NCI-H2196 treated with DMSO at 0.1 percent for 48 hours (cell line): ENCODE data around the gene ELANE.

Experiments
- DNase-seq: peaks from one replicate; lab custom pipeline; 2025; ENCODE audit not compliant: unreplicated experiment; lab: John Stamatoyannopoulos, UW

ELANE gene

DNA sequence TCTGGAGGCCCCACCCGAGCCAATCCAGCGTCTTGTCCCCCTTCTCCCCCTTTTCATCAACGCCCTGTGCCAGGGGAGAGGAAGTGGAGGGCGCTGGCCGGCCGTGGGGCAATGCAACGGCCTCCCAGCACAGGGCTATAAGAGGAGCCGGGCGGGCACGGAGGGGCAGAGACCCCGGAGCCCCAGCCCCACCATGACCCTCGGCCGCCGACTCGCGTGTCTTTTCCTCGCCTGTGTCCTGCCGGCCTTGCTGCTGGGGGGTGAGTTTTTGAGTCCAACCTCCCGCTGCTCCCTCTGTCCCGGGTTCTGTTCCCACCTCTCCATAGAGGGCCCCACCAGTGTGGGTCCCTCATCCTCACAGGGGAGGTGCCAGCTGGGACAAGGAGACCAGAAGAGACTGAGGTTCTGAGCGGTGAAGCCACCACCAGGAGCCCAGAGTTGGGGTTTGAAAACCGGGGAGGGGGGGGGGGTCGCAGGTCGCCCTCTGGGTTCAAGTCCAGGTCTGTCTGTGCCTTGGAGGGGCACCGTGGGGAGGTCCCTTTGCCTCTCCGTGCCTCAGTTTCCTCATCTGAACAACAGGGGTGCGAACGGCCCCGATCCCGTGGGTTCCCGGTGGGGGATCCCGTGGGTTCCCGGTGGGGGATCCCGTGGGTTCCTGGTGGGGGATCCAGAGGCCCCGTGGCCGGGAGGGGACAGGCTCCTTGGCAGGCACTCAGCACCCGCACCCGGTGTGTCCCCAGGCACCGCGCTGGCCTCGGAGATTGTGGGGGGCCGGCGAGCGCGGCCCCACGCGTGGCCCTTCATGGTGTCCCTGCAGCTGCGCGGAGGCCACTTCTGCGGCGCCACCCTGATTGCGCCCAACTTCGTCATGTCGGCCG is at the start of gene ELANE:
ELANE (plus strand) TSS at position 168 of the 878 bp plus-strand sequence; CDS start at position 194, 26 bp downstream.
- no peak for DNase-seq

DNA sequence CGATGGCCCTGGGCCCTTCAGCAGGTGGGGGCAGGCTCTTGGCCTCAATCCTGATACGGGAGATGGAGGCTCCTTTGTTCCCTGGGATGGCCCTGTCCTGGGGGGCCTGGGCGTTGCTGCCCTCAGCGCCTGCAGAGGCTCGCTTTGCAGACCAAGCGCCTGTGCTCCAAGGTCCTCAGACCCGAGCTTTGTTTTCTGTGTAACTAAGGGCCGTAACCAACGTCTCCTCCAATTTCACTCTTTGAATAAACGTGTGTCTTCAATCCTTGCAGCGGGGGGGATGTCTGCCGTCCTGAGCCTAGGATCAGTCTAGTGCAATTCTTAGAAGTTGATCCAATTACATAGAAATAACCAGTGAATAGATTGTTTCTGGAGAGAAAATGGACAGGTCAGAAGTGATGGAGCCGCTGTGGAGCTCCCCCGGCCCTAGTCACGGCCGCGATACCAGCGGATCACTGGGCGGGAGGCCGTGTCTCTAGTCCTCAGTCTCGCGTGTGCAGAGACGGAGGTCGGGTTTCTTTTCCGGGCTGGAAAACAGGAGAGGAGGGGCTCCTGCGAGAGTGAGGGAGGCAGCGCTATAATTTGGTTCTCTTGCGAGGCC is 49.5 kb upstream of the ELANE start:
- peak; percentile 56 for DNase-seq

DNA sequence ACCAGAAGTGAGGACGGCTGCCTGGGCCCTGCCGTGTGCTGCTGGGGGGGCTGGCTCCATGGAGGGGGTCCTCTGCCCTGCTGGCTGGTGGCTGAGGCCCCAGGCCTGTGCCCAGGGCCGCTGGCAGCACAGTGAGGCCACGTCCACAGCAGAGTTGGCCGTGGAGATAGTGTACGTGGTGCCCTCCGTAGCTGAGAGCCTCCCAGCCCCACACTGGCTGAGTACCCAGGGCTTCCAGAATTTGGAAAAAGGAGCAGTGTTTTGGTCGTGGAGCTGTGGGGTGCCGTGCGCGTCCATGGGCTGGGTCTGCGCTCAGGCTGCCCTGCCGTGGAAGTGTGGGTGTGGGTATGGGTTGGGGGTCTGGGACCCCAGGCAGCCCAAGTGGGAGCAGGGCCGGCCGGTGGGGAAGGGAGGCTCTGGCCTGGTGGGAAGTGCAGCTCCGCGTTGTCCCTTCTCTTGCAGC is 49.0 kb upstream of the ELANE start:
- no peak for DNase-seq

DNA sequence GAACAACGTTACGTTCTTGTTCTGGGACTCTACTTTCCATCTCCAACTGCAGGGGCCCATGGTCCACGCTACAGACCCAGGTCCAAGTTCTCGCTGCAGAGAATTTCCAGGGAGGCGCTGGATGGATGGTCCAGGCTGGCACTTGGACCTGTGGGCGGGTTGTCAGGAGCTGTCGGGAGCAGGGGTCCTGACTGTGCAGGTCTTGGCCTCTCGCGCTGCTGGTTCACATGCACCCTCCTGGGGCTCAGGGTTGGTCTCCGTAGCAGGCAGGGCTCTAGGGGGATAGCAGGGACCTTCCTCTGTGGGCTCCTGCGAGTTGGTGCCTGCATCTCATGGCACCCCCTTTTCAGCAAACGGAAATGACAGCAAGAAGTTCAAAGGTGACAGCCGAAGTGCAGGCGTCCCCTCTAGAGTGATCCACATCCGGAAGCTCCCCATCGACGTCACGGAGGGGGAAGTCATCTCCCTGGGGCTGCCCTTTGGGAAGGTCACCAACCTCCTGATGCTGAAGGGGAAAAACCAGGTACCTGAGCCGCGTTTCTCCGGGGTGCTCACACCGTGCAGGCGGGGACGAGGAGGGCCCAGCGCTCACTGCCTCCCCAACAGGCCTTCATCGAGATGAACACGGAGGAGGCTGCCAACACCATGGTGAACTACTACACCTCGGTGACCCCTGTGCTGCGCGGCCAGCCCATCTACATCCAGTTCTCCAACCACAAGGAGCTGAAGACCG is 48.3 kb upstream of the ELANE start:
- no peak for DNase-seq

DNA sequence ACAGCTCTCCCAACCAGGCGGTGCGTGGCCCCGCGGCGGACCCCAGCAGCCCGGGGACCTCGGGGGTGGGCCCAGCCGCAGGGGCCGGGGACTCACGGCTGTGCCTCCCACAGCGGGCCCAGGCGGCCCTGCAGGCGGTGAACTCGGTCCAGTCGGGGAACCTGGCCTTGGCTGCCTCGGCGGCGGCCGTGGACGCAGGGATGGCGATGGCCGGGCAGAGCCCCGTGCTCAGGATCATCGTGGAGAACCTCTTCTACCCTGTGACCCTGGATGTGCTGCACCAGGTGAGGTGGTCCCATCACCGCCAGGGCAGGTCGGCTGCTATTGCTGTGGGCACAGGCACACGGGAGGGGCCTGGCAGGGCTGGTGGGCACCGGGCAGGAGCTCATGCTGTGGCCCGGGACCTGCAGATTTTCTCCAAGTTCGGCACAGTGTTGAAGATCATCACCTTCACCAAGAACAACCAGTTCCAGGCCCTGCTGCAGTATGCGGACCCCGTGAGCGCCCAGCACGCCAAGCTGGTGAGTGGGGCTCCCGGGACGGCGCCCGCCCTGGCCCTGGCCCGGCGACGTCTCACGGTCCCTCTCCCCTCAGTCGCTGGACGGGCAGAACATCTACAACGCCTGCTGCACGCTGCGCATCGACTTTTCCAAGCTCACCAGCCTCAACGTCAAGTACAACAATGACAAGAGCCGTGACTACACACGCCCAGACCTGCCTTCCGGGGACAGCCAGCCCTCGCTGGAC is 47.5 kb upstream of the ELANE start:
- no peak for DNase-seq

DNA sequence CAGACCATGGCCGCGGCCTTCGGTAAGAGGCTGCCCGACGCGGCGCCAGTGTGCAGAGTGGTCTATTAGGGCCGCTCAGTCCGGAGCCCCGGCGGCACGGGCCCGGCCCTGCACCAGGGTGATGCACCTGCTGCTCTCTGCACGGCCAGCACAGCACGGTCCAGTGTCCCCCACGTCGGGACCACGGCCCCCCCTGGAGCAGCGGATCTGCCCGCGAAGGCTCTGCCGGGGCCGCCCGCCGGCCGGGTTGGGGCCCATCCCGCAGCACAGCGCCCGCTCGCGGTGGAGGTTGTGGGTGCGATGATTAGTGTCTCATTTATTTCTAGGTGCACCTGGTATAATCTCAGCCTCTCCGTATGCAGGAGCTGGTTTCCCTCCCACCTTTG is 46.9 kb upstream of the ELANE start:
- DNase-seq = no peak

DNA sequence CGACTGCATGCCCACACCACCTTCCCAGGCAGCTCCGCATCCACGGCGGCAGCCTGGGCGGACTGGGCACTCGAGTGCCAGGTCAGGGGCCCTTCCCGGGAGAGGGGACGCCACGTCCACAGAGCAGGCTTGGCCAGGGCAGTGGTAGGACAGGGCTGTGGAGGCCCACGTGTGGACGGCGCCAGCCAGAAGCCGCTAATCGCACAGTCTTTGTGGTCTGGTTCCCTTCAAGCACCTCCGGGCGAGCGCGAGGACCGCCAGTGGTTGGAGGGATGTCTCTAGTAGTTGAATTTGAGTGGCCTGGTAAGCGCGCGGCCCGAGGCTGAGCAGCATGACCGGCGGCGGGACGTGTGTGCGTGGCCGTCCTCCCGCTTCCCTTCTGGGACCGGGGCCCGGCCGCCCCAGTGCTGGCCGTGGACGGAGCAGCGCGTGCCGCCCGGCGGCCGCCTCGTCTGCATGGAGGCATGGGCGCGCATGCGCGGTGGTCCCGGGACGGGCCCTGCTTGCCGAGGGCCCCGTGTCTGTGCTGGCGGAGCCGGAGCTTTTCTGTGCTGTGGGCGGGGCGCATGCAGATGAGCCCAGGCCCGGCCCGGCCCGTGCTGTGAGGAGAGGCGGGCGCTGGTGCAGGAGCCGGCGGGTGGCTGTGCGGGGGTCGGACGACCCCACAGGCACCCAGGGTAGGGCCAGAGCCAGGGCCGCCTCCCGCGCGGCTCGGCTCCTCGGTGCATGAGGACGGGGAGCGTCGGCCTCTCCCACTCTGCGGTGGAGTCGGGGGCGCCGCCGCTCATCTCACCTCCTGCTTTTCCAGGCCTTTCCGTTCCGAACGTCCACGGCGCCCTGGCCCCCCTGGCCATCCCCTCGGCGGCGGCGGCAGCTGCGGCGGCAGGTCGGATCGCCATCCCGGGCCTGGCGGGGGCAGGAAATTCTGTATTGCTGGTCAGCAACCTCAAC is 46.2 kb upstream of the ELANE start:
- DNase-seq = no peak

DNA sequence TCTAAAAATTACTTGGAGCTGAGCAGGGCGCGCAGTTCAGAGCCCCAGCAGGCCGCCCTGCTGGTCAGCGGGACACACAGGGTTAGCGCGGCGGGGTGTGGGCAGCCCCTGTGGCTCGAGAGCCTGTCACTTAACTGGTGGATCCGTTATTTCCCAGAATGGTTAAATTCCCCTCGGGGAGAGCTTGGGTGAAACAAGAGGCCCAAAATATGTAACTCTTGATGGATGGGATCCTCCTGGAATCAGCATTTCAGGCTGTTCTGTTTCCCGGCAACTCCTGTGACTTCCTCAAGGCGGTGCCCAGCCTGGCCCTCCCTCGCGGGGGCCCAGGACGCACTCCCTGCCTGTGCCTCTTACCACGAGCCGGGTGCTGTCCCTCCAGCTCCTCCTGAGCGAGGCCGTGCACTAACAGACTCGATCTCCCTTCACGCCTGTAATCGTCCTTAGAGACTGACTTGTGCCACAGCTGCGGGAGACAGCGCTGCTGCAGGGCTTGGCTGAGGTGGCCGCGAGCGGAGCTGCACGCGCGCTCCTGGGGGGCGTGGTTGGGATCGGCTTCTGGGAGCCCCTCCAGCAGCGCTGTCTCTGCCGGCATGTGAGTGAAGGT is 45.2 kb upstream of the ELANE start:
- no peak for DNase-seq

DNA sequence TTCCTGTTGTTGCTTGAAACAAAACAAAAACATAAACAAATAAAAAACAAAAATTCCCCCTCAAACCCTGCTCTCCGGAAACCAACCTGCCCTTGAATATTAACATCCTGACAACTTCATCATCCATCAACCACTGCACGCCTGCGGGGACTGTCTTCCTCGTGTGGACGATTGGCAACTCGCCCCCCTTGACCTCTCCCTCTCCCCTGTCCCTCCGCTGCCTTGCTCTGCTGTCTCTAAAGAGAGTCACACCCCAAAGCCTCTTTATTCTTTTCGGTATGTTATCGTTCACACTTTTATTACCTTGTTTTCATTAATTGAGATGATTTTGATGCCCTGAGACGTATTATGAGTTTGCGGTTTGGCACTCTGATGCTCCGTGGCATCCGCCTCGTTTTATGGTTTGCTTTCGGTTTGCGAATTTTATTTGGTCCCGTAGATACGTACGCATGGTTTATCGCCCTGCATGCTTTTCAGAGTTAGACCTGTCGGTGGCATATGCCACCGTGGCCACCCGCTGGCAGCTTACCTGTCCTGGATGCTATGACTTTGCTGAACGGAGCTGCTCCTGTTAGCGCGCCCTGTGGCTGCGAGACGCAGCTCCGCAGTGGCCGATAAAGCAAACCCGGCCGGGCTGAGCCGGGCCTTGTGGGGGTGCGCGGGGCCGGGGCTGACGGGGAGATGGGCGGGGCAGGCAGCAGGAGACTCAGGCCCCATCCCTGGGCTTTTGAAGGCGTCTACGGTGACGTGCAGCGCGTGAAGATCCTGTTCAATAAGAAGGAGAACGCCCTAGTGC is 44.3 kb upstream of the ELANE start:
- no peak for DNase-seq

DNA sequence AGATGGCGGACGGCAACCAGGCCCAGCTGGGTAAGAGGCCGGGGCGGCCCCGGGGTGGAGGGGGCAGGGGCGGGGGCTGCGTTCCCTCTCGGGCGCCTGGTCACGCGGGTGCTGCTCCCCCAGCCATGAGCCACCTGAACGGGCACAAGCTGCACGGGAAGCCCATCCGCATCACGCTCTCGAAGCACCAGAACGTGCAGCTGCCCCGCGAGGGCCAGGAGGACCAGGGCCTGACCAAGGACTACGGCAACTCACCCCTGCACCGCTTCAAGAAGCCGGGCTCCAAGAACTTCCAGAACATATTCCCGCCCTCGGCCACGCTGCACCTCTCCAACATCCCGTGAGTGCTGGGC is 43.7 kb upstream of the ELANE start:
- DNase-seq = no peak

DNA sequence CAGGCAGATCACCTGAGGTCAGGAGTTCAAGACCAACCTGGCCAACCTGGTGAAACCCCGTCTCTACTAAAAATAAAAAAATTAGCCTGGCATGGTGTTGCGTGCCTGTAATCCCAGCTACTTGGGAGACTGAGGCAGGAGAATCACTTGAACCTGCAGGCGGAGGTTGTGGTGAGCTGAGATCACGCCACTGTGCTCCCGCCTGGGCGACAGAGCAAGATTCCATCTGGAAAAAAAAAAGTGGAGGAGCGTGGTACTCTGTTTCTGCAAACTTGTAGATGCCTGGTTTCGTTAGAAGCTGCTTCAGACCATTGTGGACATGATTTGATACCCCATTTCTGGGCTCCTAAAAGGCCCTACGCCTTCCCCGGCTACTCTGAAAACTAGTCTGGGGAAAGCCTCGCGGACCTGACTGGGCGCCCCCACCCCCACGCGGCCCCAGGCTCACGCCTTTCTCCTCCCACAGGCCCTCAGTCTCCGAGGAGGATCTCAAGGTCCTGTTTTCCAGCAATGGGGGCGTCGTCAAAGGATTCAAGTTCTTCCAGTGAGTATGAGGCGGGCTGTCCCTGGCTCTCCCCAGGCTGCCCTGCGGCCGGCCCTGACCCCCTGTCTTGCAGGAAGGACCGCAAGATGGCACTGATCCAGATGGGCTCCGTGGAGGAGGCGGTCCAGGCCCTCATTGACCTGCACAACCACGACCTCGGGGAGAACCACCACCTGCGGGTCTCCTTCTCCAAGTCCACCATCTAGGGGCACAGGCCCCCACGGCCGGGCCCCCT is 41.8 kb upstream of the ELANE start:
- DNase-seq = no peak

DNA sequence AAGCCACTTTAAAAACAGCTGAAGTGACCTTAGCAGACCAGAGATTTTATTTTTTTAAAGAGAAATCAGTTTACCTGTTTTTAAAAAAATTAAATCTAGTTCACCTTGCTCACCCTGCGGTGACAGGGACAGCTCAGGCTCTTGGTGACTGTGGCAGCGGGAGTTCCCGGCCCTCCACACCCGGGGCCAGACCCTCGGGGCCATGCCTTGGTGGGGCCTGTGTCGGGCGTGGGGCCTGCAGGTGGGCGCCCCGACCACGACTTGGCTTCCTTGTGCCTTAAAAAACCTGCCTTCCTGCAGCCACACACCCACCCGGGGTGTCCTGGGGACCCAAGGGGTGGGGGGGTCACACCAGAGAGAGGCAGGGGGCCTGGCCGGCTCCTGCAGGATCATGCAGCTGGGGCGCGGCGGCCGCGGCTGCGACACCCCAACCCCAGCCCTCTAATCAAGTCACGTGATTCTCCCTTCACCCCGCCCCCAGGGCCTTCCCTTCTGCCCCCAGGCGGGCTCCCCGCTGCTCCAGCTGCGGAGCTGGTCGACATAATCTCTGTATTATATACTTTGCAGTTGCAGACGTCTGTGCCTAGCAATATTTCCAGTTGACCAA is 41.1 kb upstream of the ELANE start:
- DNase-seq = no peak

DNA sequence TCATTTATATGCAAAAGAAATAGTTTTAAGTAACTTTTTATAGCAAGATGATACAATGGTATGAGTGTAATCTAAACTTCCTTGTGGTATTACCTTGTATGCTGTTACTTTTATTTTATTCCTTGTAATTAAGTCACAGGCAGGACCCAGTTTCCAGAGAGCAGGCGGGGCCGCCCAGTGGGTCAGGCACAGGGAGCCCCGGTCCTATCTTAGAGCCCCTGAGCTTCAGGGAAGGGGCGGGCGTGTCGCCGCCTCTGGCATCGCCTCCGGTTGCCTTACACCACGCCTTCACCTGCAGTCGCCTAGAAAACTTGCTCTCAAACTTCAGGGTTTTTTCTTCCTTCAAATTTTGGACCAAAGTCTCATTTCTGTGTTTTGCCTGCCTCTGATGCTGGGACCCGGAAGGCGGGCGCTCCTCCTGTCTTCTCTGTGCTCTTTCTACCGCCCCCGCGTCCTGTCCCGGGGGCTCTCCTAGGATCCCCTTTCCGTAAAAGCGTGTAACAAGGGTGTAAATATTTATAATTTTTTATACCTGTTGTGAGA is 40.5 kb upstream of the ELANE start:
- DNase-seq = no peak

DNA sequence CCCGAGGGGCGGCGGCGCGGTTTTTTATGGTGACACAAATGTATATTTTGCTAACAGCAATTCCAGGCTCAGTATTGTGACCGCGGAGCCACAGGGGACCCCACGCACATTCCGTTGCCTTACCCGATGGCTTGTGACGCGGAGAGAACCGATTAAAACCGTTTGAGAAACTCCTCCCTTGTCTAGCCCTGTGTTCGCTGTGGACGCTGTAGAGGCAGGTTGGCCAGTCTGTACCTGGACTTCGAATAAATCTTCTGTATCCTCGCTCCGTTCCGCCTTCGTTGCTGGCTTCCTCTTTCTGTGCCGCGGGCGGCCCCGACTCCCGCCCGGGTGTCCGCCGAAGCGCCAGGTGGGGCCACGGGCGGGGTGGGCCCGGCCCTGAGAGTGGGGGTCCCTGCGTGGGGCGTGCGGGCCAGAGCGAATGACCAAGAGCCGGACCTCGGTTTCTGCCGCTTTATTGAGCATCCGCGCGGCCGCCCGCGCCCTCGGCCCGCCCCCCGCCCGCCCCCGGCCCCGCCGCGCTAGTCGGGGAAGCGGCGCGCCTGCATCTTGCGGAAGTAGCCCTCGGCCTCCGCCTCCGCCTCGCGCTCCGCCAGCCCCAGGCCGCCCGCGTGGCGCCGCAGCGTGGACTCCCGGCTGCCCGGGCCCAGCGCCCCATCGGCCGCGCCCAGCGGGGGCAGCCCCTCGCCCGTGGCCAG is 39.9 kb upstream of the ELANE start:
- no peak for DNase-seq

DNA sequence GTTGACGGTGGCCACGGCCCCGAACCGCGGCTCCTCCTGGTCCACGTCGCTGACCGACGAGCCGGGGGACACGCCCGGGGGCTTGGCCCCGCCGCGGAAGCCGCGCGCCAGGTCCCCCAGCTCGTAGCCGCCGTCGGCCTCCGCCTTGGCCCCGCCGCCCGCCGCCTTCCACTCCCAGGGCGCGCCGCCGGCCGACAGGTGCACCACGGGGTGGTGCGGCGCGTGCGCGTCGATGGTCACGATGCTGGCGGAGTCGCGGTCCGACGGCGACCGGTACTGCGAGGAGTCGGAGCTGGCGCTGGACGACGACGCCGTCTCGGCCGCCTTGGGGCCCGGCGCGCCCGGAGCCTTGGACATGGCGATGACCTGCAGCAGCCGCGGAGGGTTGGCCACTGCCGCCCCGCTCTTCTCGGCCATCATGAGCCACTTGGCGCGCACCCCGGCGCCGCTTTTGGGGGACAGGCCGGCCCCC is 39.3 kb upstream of the ELANE start:
- no peak for DNase-seq

DNA sequence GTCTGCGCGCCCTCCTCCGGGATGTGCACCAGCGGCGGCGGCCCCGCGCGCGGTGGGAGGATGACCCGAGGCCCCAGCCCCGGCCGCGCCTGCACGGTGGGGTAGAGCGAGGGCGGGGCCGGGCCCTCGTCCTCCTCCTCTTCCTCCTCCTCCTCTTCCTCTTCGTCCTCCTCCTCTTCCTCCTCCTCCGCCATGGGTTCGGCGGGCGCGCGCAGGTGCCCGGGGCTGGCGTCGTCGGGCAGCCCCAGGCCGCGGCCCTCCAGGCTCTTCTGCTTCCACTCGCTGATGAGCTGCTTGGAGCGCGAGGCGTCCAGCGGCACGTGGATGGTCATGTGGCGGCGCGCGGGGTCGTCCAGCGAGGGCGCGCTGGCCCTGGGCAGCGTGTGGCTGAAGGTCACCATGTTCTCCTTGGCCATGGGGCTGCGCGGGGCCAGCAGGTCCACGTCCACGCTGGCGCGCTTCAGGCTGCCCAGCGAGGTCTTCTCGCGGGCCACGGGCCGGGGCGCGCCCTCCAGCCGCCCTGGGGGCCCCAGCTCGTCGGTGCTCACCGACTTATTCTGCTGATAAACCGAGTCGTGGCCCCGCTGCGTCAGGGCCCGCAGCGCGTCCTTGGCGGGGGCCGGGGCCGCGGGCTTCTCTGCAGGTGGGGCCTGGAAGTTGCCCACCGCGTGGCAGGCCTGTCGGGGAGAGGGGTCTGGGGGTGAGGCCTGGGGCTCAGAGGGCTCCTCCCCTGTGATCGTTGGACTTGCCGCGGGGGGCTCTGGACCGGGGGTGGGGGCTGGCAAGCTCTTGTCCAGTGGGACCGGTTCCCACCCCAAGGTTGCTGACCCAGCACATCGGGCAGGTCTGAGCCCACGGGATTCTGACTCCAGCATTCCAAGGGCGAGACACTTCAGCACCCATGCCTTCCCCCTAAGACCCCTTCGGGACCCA is 38.6 kb upstream of the ELANE start:
- DNase-seq = no peak
